A673 (cell line): Measurements from ENCODE around the gene SPTBN4.

Source experiments
- EZH2 ChIP-seq: fragments of 200-600 bp; sonication (generic); IDR thresholded peaks from 2 replicates; pipeline ENCODE4 v1.6.1; 2017; ENCODE audit warnings: borderline replicate concordance, low read depth, mild to moderate bottlenecking, mixed read lengths, antibody characterized with exemption, low read length; ENCODE audit not compliant: poor library complexity, severe bottlenecking
- TF ChIP-seq, protein P1 (sequence below): fragments of 300-800, 200-600 bp; sonication (generic); conservative IDR thresholded peaks from 2 replicates; pipeline ENCODE4 v1.5.1; 2017; ENCODE audit warnings: low read depth, mild to moderate bottlenecking, antibody characterized with exemption, low read length, moderate library complexity, mixed read lengths

DNA sequence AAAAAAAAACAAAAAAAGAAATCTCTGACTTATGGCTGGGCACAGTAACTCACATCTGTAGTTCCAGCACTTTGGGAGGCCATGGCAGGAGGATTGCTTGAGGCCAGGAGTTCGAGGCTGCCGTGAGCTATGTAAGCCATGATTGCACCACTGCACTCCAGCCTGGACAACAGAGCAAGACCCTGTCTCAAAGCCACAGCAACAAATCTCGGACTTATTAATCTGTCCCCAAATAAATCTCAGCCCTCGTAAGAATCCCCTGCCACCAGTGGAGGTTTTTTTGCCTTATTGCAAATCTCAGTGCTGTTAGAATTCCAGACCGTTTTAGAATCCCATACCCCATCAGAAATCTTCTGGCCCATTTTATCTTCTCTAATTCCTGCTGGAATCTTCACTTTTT is 114.7 kb downstream of the SPTBN4 start:
- TF ChIP-seq, protein P1, sequence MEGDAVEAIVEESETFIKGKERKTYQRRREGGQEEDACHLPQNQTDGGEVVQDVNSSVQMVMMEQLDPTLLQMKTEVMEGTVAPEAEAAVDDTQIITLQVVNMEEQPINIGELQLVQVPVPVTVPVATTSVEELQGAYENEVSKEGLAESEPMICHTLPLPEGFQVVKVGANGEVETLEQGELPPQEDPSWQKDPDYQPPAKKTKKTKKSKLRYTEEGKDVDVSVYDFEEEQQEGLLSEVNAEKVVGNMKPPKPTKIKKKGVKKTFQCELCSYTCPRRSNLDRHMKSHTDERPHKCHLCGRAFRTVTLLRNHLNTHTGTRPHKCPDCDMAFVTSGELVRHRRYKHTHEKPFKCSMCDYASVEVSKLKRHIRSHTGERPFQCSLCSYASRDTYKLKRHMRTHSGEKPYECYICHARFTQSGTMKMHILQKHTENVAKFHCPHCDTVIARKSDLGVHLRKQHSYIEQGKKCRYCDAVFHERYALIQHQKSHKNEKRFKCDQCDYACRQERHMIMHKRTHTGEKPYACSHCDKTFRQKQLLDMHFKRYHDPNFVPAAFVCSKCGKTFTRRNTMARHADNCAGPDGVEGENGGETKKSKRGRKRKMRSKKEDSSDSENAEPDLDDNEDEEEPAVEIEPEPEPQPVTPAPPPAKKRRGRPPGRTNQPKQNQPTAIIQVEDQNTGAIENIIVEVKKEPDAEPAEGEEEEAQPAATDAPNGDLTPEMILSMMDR = no peak
- no peak for TF ChIP-seq EZH2
